WERI-Rb-1 (cell line): Measurements from ENCODE around the gene STIM2.

ENCODE experiments used
- DNase-seq: peaks from one replicate; pipeline ENCODE4 v3.0.0-alpha.2; 2020
- H3K27ac ChIP-seq: fragments of 250-450 bp; sonication (Bioruptor Pico); 2 replicates; pipeline ENCODE4 v1.5.1; 2020; ENCODE audit warnings: mild to moderate bottlenecking, moderate library complexity
- H3K27me3 ChIP-seq: fragments of 250-450 bp; sonication (Bioruptor Pico); 2 replicates; pipeline ENCODE4 v1.5.1; 2021; ENCODE audit warnings: mild to moderate bottlenecking, low read depth, moderate library complexity; ENCODE audit not compliant: insufficient read depth, severe bottlenecking
- H3K36me3 ChIP-seq: fragments of 250-450 bp; sonication (Bioruptor Pico); 2 replicates; pipeline ENCODE4 v1.5.1; 2020; ENCODE audit warnings: mild to moderate bottlenecking, moderate library complexity
- H3K4me3 ChIP-seq: 2 replicates; pipeline ENCODE4 v1.5.1; 2011; ENCODE audit warnings: low read depth, mild to moderate bottlenecking, control low read depth, low read length
- H3K9me3 ChIP-seq: fragments of 250-450 bp; sonication (Bioruptor Pico); 2 replicates; pipeline ENCODE4 v1.5.1; 2021; ENCODE audit warnings: mild to moderate bottlenecking, moderate library complexity; ENCODE audit not compliant: severe bottlenecking
- TF ChIP-seq, protein P1 (sequence below): IDR thresholded peaks from 2 replicates; pipeline ENCODE4 v1.5.1; 2011; ENCODE audit warnings: low read depth, mild to moderate bottlenecking, control low read depth, inconsistent platforms, low read length

Gene STIM2

DNA sequence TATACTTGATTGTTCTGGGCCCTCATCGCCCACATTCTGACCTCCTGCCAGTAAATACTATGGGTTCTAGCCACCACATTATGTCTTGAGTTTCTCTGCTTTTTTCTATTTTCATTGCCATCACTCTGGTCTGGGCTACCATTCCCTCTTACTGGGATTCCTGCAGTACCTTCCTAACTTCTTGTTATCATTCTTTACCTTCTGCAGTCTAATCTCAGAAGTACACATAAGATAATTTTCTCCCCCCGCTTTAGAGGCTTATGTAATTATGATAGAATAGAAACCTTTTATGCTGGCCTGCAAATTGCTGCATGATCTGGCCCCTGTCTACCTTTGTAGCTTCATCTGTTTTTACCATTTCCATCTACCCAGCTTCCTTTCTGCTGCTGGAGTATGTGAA is 19.2 kb downstream of the STIM2 start:
- Histone ChIP-seq H3K4me3 (no peak overlapping the region), H3K27me3 (no peaks in the 10 kb centered on the region), H3K36me3 (no peaks in the 10 kb centered on the region; the same call in 1 of the 2 replicates), H3K27ac (no peak overlapping the region), H3K9me3 (no peaks in the 10 kb centered on the region)
- DNase-seq: no peak
- TF ChIP-seq, protein P1, sequence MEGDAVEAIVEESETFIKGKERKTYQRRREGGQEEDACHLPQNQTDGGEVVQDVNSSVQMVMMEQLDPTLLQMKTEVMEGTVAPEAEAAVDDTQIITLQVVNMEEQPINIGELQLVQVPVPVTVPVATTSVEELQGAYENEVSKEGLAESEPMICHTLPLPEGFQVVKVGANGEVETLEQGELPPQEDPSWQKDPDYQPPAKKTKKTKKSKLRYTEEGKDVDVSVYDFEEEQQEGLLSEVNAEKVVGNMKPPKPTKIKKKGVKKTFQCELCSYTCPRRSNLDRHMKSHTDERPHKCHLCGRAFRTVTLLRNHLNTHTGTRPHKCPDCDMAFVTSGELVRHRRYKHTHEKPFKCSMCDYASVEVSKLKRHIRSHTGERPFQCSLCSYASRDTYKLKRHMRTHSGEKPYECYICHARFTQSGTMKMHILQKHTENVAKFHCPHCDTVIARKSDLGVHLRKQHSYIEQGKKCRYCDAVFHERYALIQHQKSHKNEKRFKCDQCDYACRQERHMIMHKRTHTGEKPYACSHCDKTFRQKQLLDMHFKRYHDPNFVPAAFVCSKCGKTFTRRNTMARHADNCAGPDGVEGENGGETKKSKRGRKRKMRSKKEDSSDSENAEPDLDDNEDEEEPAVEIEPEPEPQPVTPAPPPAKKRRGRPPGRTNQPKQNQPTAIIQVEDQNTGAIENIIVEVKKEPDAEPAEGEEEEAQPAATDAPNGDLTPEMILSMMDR: no peak

DNA sequence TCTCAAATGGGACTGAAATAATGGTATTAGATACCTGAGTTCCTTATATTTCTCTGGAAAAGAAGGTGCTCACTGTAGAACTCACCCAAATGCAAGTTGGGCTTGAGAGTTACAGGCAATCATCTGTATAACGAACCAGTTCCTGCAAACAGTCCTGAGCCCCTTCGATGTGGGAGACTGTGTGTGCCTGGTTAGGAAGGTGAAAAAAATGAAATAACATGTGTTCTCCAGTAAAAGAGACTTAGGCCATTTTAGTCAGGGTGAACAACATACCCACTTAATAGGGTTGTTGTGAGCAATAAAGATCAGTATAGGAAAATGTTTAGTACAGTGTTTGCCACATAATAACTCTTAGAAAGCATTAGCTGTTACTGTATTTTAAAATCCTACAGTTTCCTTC is 23.4 kb downstream of the STIM2 start:
- DNase-seq: no peak
- Histone ChIP-seq H3K27me3 (no peaks in the 10 kb centered on the region), H3K36me3 (no peaks in the 10 kb centered on the region), H3K9me3 (no peaks in the 10 kb centered on the region), H3K4me3 (no peak overlapping the region), H3K27ac (no peak overlapping the region)
- TF ChIP-seq, protein P1: no peak

DNA sequence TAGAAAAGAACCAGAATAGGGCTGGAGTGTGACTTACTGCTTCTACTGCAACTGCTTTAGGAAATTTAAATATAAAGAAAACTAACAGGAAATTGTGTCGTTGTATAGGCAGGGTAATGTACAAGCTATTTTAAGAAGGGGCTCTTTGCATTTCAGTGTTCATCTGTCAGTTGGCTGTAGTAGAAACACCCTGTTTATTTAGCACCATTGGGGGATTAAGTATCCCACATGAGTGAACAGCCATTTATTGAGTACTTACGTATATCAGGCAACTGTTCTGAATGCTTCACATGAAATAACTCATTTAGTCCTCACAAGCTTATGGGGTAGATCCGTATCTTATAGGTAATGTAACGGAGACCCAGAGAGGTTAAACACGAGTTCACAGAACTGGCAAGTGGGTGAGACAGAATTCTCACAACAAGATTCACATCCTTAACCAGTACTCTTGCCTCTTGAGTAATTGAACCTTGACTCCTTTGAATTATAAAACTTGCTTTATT is 23.9 kb downstream of the STIM2 start:
- TF ChIP-seq, protein P1: no peak
- Histone ChIP-seq H3K36me3 (no peaks in the 10 kb centered on the region), H3K27ac (no peak overlapping the region), H3K27me3 (no peaks in the 10 kb centered on the region), H3K4me3 (no peak overlapping the region), H3K9me3 (no peaks in the 10 kb centered on the region)
- DNase-seq: no peak

DNA sequence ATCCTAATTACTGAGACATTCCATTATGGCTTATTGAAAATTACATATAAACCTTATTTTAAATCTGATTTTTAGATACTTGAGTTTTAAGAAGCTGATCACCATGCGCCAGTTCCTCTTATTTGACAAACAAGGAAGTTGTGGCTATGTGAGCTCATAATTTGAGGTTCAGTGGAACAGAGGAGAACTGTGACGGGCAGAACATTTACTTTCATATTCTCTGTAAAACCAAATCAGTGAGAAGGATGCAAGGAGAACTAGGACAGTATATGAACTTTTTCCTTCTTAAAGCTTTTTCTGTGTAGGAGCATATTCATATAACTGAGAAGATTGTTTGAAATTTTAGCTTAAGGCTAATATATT is 25.3 kb downstream of the STIM2 start:
- H3K27me3 ChIP-seq: no peaks in the 10 kb centered on the region
- H3K27ac ChIP-seq: no peak overlapping the region
- H3K4me3 ChIP-seq: no peak overlapping the region
- H3K9me3 ChIP-seq: no peaks in the 10 kb centered on the region
- TF ChIP-seq, protein P1: no peak
- DNase-seq: no peak
- no peaks in the 10 kb centered on the region for H3K36me3 ChIP-seq

DNA sequence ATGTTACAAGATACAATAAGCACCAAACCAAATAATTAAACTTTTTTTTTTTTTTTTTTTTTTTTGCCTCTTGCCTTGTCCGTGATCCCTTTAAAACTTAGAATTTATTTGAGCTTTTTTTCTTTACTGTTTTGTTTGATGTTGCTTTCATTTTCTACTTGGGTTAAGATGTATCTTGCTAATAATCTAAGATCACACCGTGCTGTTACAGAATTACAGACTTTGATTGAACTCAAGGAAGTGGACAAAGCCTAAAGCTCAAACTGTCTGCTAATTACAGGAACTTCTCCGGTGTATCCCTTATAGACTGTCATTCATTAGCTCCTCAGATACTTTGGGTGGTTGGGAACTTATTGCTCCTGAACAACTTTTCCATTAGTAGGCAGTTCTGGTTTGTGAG is 26.5 kb downstream of the STIM2 start:
- no peak overlapping the region for H3K4me3 ChIP-seq
- H3K9me3 ChIP-seq: no peaks in the 10 kb centered on the region
- H3K27ac ChIP-seq: no peak overlapping the region
- TF ChIP-seq, protein P1: no peak
- no peaks in the 10 kb centered on the region for H3K27me3 ChIP-seq
- no peak for DNase-seq
- no peaks in the 10 kb centered on the region for H3K36me3 ChIP-seq

DNA sequence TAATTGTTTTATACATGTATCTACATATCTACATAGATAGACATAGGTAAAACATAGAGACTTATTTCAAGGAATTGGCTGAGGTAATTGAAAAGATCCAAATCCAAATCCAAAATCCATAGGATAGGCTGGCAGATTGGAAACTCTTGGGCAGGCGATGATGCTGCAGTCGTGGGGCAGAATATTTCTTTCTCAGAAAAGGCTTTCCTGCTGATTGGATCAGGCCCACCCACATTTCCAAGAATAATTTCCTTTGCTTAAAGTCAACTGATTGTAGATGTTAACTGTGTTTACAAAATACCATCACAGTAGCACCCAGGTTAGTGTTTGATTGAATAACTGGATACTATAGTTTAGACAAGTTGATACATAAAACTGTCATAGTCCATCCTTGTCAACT is 27.2 kb downstream of the STIM2 start:
- H3K4me3 ChIP-seq: no peak overlapping the region
- H3K27me3 ChIP-seq: no peaks in the 10 kb centered on the region
- H3K36me3 ChIP-seq: no peaks in the 10 kb centered on the region
- DNase-seq: no peak
- no peaks in the 10 kb centered on the region for H3K9me3 ChIP-seq
- H3K27ac ChIP-seq: no peak overlapping the region
- TF ChIP-seq, protein P1: no peak
